ENCODE data around the gene TRAPPC8. TPM values are rescaled to one million over a fixed set of nuclear protein-coding genes. Genes with fewer than 3 reads are reported as not detected.

Gene TRAPPC8
- total and polyA plus RNA-seq, 3 donors from 2014 or later = 59.0 to 85.0 (median 80.0) TPM

DNA sequence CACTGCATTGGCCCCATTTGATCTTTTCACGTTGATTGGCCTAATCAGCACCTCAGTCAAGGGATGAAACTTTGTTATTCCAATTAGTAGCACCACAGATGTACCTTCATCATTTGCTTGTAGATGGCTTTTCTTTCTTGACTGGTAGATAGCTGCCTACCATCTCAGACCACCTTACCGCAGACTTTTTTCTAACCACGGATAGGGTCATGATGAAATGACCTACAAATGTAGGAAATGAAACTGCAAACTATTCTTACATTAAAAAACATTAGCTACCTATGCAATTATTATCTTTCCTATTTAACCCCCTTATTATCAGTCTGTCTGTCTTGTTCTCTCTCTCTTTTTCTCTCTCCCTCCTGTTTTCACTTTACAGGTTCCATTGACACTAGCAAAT lies 159.9 kb downstream of the TRAPPC8 start:
- no peak for DNase-seq
- no peak overlapping the region for H3K27ac ChIP-seq
- H3K36me3 ChIP-seq (ENCODE audit: low read depth, missing control alignments) = no peaks in the 10 kb centered on the region
- TF ChIP-seq POLR2A (IDR thresholded peaks at IDR 0.05) = no peak
- TF ChIP-seq, protein P1, sequence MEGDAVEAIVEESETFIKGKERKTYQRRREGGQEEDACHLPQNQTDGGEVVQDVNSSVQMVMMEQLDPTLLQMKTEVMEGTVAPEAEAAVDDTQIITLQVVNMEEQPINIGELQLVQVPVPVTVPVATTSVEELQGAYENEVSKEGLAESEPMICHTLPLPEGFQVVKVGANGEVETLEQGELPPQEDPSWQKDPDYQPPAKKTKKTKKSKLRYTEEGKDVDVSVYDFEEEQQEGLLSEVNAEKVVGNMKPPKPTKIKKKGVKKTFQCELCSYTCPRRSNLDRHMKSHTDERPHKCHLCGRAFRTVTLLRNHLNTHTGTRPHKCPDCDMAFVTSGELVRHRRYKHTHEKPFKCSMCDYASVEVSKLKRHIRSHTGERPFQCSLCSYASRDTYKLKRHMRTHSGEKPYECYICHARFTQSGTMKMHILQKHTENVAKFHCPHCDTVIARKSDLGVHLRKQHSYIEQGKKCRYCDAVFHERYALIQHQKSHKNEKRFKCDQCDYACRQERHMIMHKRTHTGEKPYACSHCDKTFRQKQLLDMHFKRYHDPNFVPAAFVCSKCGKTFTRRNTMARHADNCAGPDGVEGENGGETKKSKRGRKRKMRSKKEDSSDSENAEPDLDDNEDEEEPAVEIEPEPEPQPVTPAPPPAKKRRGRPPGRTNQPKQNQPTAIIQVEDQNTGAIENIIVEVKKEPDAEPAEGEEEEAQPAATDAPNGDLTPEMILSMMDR (IDR thresholded peaks at IDR 0.05) = no peak
- WGBS, 2 donors = 83 to 89% methylated on average over 3 of the region's 3 CpGs
- H3K9me3 ChIP-seq = no peaks in the 10 kb centered on the region
- intact Hi-C loops (cut with DNase I; ENCODE audit: low total_unique reads) = no loop called here
- H3K4me1 ChIP-seq = no peaks in the 10 kb centered on the region
- H3K27me3 ChIP-seq = no peaks in the 10 kb centered on the region
- H3K4me3 ChIP-seq = no peak overlapping the region

Small RNAs within 50 kb of the gene (small RNA-seq; reads per million reads assigned to genes)
- gene RNU6-1050P = 0 reads per million in 2 donors

Other genes with a start within 250 kb of the TRAPPC8 start
- gene SLC25A52, start 182.2 kb downstream of the TRAPPC8 start, total RNA-seq = 1 to 10 TPM; 4.0 to 5.7 TPM
- 23.4 TPM for gene SLC25A52, start 182.2 kb downstream of the TRAPPC8 start, polyA plus RNA-seq (ENCODE audit: insufficient read depth, low read depth, low replicate concordance)
- 1 to 10 TPM; 1.9 to 2.0 TPM for gene RNF125, start 75.7 kb upstream of the TRAPPC8 start, total RNA-seq
- 9.1 TPM for gene RNF125, start 75.7 kb upstream of the TRAPPC8 start, polyA plus RNA-seq (ENCODE audit: insufficient read depth, low read depth, low replicate concordance)
- gene RNF138, start 148.7 kb upstream of the TRAPPC8 start, total RNA-seq = 100 to 1,000 TPM; 121 to 190 TPM
- gene RNF138, start 148.7 kb upstream of the TRAPPC8 start, polyA plus RNA-seq (ENCODE audit: insufficient read depth, low read depth, low replicate concordance) = 295 TPM
- under 1 TPM; 0.19 to 0.39 TPM for gene MEP1B, start 246.9 kb upstream of the TRAPPC8 start, total RNA-seq
- gene MEP1B, start 246.9 kb upstream of the TRAPPC8 start, polyA plus RNA-seq (ENCODE audit: insufficient read depth, low read depth, low replicate concordance) = 0.78 TPM